Ascending aorta (tissue), 2 donors: ENCODE measurements around the gene ADD1. TPM values are rescaled to one million over a fixed set of nuclear protein-coding genes. Genes with fewer than 3 reads are reported as not detected.

ENCODE experiments used
- DNase-seq, 2 donors: peaks; one replicate each; pipeline ENCODE4 v3.0.0-alpha.2; 2019; ENCODE audit warnings: low spot score in 2 of 2
- H3K27ac ChIP-seq, 2 donors: fragments of 200-600 bp; sonication (generic); one replicate each; pipeline ENCODE4 v1.5.1; 2016 to 2017; ENCODE audit warnings: mild to moderate bottlenecking in 1 of 2
- H3K27me3 ChIP-seq: fragments of 200-600 bp; sonication (generic); one replicate; pipeline ENCODE4 v1.5.1; 2017
- H3K36me3 ChIP-seq, 2 donors: fragments of 200-600 bp; sonication (generic); one replicate each; pipeline ENCODE4 v1.5.1; 2016
- H3K4me1 ChIP-seq, 2 donors: fragments of 200-600 bp; sonication (generic); one replicate each; pipeline ENCODE4 v1.5.1; 2016 to 2017; ENCODE audit warnings: mild to moderate bottlenecking in 1 of 2
- H3K4me3 ChIP-seq, 2 donors: fragments of 200-600 bp; sonication (generic); one replicate each; pipeline ENCODE4 v1.5.1; 2016 to 2017; ENCODE audit warnings: mild to moderate bottlenecking in 1 of 2
- H3K9me3 ChIP-seq, 2 donors: fragments of 200-600 bp; sonication (generic); one replicate each; pipeline ENCODE4 v1.5.1; 2016
- CTCF ChIP-seq, 3 experiments: fragments of 200-600 bp in 2 of 3; fragments of 450-650 bp in 1 of 3; sonication (generic) in 2 of 3; IDR thresholded peaks; one replicate each; pipeline ENCODE4 v1.5.1; 2016 to 2019; ENCODE audit warnings: antibody characterized with exemption in 3 of 3, mild to moderate bottlenecking in 1 of 3, moderate library complexity in 1 of 3
- intact Hi-C: fragments of 100-400 bp; cut with DNase I; formaldehyde crosslinking; loops from one replicate; pipeline ENCODE4 v1.15.1; 2023
- total RNA-seq: library from RNA; depleted of rRNA; stranded (reverse); fragments of >200 nt; gene quantifications from one replicate; pipeline ENCODE4 v1.1.0, GENCODE V29; 2016

ADD1 gene
- total RNA-seq, 1 donor from 2014 or later, result 261 TPM

DNA sequence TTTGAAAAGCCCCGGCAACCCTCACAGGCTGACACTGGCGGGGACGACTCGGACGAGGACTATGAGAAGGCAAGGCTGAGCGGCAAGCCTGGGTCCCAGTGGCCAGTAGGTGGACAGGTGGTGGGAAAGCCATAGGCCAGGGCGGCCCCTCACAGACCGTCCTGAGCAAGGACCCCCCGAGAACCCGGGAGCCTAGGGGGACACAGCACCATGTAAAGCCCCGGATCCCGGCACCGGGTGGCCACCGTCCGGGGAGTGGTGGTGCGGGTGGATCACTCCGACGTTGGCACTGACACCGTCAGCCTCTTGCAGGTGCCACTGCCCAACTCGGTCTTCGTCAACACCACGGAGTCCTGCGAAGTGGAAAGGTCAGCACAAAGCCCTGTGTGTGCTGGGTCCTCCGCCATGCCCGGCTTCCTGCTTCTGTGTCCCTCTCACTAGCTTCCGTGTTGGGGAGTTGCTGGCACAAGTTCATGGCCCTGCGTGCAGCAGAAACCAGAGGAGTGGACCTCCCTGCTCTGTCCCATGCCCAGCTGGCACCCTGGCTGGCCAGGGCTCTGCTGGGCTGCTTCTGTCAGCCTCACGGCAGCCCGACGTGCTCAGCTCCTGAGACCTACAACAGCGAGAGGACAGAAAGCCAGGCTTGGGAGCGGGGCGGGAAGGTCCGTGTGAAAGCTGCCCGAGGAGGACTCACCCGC is 11.9 kb upstream of the ADD1 start:
- no peak for TF ChIP-seq CTCF (IDR thresholded peaks at IDR 0.05)
- H3K27ac ChIP-seq, result no peak overlapping the region
- H3K4me1 ChIP-seq, result no peaks in the 10 kb centered on the region
- no peaks in the 10 kb centered on the region for H3K27me3 ChIP-seq
- H3K4me3 ChIP-seq, result no peak overlapping the region
- peaks cover 8 to 21% of the 10 kb centered on the region in 2 donors for H3K36me3 ChIP-seq
- H3K9me3 ChIP-seq, result no peaks in the 10 kb centered on the region
- intact Hi-C loops, result no loop called here
- peak in 1 of 2 donors; percentile 62 for DNase-seq

- Histone ChIP-seq H3K4me1 (peaks cover 4 to 5% of the 10 kb centered on the region in 2 donors), H3K9me3 (no peaks in the 10 kb centered on the region), H3K4me3 (no peak overlapping the region), H3K27ac (no peak overlapping the region), H3K36me3 (peaks cover 8 to 14% of the 10 kb centered on the region in 2 donors), H3K27me3 (no peaks in the 10 kb centered on the region)
- intact Hi-C loops, result no loop called here
- no peak for TF ChIP-seq CTCF (IDR thresholded peaks at IDR 0.05)
- peak in 1 of 2 donors; percentile 59 for DNase-seq
These were observed 11.2 kb upstream of the ADD1 start for GRCh38 chr4:2832309-2832980.

DNA sequence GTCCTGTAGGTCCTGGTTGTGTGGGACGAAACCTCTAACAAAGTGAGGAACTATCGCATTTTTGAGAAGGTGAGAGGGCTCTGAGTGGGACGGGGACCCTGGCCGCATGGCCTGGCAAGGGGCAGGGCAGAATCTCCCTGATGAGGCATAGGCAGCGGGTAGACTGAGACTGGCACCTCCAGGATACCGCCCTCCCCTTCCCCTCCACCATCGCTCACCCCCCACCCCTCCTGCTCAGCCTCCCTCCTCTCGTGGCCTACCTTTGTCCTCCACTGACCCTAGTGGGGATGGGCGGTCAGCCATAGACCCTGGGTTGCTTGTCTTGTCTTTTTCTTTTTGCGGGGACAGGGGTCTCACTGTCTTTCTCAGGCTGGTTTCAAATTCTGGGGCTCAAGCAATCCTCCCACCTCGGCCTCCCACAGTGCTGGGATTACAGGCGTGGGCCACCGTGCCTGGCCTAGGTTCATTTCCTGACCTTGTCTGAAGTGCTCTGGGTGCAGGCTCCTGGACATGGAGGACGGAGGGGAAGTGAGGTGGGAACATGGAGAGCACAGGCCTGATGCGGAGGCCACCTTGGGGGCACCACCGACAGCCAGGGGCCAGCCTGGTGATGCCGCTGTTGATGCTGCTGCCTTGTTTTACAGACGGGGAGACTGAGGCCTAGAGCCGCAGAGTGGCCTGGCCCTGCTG is 10.5 kb upstream of the ADD1 start:
- DNase-seq, result peak in 1 of 2 donors; percentile 56
- H3K9me3 ChIP-seq, result no peaks in the 10 kb centered on the region
- no peaks in the 10 kb centered on the region for H3K27me3 ChIP-seq
- peaks cover 8 to 10% of the 10 kb centered on the region in 2 donors for H3K36me3 ChIP-seq
- H3K27ac ChIP-seq, result no peak overlapping the region
- no peak overlapping the region for H3K4me3 ChIP-seq
- no peak for TF ChIP-seq CTCF (IDR thresholded peaks at IDR 0.05)
- intact Hi-C loops, result no loop called here
- H3K4me1 ChIP-seq, result peaks cover 8 to 10% of the 10 kb centered on the region in 2 donors

DNA sequence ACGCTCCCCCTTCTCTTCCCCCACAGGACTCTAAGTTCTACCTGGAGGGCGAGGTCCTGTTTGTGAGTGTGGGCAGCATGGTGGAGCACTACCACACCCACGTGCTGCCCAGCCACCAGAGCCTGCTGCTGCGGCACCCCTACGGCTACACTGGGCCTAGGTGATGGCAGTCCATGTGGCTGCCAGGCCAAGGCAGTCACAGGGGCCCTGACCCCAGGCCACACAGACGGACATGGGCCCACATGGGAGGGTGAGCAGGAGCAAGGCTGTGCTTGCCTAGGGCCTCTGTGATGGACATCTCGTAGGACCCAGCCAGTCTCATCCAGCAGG is 10.0 kb upstream of the ADD1 start:
- no peak overlapping the region for H3K4me3 ChIP-seq
- H3K27ac ChIP-seq, result no peak overlapping the region
- H3K36me3 ChIP-seq, result peaks cover 8 to 10% of the 10 kb centered on the region in 2 donors
- DNase-seq, result peak in 1 of 2 donors; percentile 58
- no peaks in the 10 kb centered on the region for H3K27me3 ChIP-seq
- intact Hi-C loops, result no loop called here
- peaks cover 8 to 10% of the 10 kb centered on the region in 2 donors for H3K4me1 ChIP-seq
- TF ChIP-seq CTCF (IDR thresholded peaks at IDR 0.05), result no peak
- no peaks in the 10 kb centered on the region for H3K9me3 ChIP-seq

GRCh38 chr4:2834001-2834921 is 9.4 kb upstream of the ADD1 start:
- Histone ChIP-seq H3K27me3 (no peaks in the 10 kb centered on the region), H3K4me3 (no peak overlapping the region), H3K9me3 (no peaks in the 10 kb centered on the region), H3K27ac (no peak overlapping the region), H3K36me3 (peaks cover 8 to 10% of the 10 kb centered on the region in 2 donors), H3K4me1 (peaks cover 8 to 10% of the 10 kb centered on the region in 2 donors)
- DNase-seq, result peak in 1 of 2 donors; percentile 58
- intact Hi-C loops, result no loop called here
- no peak for TF ChIP-seq CTCF (IDR thresholded peaks at IDR 0.05)
